Activated T-cell treated with anti-CD3 and anti-CD28 coated beads for 48 hours (primary cell): ENCODE measurements around the gene USP37.

Source experiments
- DNase-seq: peaks from one replicate; pipeline ENCODE4 v3.0.0-alpha.2; 2020; ENCODE audit warnings: low read depth

Gene USP37

DNA sequence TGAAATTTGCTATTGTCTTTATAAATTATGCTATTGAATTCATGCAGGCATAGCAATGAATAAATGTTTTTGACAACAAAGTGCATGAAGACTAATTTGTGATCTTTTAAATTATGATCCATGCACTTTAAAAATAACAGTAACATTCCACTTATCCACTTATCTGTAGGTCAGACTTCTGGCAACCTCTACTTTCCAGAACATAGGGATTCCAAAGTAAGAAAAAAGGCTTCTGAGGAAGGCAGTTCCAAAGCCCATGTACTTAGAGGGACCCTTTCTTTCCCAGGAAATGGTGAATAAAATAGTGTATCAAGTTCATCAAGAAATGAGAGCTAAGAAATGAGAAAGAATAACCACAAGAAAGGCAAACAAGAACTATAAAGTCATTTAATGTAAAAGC, 90.9 kb downstream of the USP37 start:
- no peak for DNase-seq

- DNase-seq: no peak
Measured at GRCh38 chr2:218476676-218477075, 91.5 kb downstream of the USP37 start.

DNA sequence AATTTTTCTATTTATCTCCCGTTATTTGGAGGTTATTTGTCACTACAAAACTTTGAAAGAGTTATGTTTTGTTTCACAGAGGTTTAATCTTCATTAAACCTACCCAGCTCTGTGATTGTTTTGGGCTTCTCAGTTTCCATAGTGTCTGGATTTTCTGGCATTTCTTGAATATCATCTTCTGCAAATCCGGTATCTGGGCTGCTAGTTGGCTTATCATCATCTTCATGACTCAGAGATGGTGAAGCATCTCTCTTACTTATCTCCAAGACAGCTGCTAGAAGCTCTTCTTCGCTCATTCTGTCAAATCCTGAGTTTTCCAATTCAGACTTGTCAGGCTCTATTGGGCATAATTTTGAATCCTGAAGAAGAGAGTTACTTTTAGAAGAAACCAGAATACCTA, 93.6 kb downstream of the USP37 start:
- DNase-seq: no peak

DNA sequence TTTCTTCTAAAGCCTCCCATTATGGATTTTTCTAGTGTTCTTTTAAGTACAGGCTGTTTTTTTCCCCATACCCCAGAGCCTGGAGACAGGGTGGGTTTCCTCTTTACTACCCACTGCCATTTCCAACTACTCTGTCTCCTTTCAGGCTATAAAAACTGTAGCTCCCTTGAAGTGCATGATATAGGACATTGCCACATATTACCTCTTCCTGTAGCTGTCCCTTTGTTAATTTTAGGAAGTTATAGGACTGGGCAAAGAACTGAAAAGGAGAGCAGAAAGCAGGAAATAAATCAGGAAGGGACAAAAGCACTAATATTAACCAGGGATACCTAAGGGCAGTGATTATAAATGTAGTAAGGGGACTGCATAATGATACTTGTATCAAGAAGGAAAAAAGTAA, 95.2 kb downstream of the USP37 start:
- no peak for DNase-seq

GRCh38 chr2:218471982-218472381, 96.2 kb downstream of the USP37 start:
- DNase-seq: no peak

- DNase-seq: no peak
Measured at GRCh38 chr2:218471036-218471435, 97.1 kb downstream of the USP37 start.

DNA sequence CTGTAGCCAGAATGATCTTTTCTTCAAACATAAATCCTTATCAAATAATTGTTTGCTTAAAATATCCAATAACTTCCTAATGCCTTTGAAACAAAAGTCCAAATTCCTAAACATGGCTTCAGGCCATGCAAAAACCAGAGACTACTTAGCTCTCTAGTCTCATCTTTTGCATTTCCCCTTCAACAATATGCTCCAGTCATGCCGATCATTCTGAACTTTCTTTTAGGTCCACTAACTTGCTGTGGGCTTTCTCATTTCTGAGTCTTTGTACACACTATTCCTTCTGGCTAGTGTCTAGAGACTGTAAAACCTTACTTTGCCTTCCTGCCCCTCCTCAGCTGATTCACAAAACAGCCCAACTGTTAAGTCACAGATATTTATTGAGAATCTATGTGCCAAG, 97.7 kb downstream of the USP37 start:
- no peak for DNase-seq

DNA sequence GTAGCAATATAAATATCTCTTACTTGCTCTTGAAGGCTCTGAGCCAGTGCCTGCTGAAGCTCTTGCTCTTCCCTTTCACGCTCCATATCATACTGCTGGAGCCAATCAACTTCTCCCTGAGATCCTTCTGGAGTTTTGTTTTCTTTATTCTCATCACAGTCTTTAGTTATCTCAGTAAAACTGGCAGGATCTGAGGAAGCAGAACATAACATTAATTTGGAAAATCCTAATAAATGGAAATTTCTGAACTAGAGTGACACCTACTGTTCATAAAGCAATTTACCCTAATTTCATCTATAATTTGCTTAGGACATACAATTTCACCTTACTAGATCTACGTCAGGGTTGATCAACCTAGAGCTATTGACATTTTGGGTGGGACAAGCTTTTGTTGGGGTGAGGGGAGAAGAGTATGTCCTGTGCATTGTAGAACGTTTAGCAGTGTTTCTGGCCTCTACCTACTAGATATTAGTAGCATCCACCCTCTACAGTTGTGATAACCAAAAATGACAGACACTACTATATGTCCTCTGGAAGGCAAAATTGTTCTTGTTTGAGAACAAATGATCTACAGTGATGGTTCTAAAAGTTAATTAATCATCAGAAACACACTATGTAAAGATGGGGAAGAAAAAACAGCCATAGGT, 102.0 kb downstream of the USP37 start:
- DNase-seq: no peak

- DNase-seq: no peak
Measured at GRCh38 chr2:218458598-218458997, 109.6 kb downstream of the USP37 start.

DNA sequence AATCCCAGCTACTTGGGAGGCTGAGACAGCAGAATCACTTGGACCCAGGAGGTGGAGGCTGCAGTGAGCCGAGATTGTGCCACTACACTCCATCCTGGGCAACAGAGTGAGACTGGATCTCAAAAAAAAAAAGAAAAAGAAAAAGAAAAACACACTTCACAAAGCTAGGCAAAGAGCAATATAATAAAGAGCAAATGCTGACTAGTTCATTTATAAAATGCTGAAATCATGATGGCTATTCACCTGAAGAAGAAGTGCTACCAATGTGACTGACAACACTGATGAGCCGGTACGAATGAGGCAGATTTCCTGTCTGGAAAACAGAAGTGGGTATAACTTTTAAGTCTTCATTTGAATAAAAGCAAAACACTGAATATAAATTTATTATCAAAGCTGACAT, 111.3 kb downstream of the USP37 start:
- no peak for DNase-seq

DNA sequence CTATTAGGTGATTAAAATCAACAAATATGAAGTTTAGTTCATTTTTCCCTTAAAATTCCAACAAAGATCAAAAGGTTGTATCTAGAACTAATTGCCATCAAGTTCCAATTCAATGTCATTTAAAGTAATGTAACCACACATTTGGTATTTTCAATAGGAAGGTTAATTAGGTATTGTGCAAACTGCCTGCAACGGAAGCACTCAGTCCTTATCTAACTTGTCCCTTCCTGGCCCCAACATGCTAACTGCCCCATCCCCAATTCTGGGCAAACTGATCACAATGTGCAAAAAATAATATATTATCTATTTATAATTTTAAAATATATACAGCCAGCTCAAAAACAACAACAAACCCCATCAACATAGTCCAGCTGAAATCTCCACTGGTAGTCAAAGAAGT, 116.1 kb downstream of the USP37 start:
- DNase-seq: no peak

GRCh38 chr2:218448934-218449333, 119.2 kb downstream of the USP37 start:
- no peak for DNase-seq

DNA sequence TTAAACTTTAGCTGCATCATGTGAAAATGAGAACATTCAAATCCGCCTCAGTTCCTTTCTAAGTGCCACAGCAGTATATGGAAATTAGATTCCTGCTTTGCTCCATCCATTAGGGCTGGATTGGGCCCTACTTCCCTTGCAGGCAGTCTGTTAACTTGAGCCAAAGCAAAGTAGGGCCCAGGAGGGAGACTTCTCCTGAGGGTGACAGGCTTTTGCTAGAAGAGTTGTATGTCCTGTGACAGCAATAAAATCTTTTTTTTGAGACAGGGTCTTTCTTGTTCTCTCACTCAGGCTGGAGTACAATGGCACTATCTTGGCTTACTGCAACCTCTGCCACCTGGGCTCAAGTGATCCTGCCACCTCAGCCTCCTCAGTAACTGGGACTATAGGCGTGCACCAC, 121.1 kb downstream of the USP37 start:
- no peak for DNase-seq

DNA sequence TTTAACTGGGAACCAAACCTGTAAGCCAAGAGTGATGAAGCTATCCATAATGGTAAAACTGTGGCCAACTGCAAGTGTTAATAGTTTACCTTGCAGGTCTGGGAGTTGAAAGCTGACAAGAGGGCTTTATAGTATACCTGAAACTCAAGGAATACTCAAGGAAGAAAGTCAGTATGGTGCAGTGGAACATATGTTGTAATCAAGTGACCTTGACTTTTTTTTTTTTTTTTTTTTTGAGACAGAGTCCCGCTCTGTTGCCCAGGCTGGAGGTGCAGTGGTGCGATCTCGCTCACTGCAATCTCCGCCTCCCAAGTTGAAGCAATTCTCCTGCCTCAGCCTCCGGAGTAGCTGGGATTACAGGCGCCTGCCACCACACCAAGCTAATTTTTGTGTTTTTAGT, 121.6 kb downstream of the USP37 start:
- DNase-seq: no peak

GRCh38 chr2:218445602-218446001, 122.5 kb downstream of the USP37 start:
- DNase-seq: no peak

GRCh38 chr2:218444692-218445357, 123.3 kb downstream of the USP37 start:
- DNase-seq: no peak

DNA sequence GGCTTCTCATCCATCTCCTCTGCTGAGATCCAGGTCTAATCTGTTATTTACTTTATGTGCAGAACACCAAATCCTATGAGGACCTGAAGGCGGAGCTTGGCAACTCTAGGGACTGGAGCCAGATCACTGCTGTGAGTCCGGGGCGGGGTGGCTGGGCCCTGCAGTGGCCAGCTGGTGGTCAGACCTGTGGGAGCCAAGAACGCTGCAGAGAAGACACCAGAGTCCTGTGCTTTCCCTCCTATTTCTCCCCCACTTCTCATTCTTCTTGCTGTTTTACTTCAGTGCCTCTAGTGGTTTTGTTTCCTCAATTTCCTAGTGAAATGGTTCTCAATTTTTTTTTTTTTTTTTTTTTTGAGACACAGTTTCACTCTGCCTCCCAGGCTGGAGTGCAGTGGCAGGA, 129.6 kb downstream of the USP37 start:
- DNase-seq: no peak

DNA sequence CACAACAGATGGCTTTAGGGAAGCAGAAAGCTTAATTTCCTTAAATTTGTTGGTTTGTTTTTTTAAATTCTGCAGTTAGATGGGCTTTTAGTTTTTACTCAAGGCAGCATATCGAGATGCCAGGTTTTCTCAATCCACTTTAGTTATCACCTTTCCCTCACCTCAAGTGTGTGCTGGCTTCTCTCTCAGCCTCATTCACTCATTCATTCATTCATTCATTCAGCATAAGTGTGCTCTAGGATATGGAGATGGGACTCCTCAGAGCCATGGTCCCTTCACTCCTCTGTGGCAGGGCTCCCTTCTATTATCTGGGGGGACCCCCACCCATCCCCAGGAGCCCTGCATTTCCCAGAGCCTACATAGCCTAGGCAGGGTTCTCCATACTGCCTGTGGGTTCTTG, 130.2 kb downstream of the USP37 start:
- DNase-seq: no peak

- DNase-seq: no peak
Measured at GRCh38 chr2:218436992-218437391, 131.2 kb downstream of the USP37 start.

DNA sequence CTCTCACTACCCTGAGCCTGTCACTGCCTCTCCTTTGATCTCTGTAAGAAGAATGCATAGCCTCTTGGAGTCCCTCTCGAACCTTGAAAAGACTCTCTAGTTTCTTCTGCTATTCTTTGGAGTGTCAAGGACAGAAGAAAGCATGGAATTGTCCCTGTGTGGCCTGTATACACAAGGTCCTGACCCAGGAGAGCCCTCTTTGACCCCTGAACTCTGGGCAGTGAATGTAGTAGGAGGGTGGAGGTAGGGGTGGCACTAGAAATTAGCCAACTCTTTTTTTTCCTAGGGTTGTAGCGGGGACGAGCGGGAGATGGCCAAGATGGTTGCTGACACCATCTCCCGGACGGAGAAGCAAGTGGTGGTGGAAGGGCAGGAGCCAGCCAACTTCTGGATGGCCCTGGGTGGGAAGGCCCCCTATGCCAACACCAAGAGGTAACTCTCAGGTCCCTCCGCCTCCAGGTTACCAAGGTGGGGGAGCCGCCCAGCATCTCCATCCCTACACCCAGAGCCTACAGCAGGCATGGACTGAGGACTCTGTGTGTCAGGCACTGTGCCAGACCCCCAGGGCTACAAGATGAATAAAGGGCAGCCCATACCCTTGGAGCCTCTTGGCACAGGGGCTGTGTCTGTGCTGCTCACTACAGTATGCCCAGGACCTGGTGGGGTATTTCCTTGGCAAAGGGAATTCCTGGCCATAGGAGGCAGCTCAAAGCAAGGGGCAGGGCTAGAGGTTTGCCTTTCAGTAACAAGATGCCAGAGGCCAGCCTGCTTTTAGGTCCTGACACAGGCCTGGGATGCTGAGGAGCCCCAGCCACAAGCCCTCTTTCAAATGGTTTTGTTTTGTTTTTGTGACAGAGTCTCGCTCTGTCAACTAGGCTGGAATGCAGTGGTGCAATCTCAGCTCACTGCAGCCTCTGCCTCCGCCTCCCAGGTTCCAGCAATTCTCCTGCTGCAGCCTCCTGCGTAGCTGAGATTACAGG, 132.9 kb downstream of the USP37 start:
- DNase-seq: no peak

GRCh38 chr2:218434456-218434855, 133.7 kb downstream of the USP37 start:
- no peak for DNase-seq

DNA sequence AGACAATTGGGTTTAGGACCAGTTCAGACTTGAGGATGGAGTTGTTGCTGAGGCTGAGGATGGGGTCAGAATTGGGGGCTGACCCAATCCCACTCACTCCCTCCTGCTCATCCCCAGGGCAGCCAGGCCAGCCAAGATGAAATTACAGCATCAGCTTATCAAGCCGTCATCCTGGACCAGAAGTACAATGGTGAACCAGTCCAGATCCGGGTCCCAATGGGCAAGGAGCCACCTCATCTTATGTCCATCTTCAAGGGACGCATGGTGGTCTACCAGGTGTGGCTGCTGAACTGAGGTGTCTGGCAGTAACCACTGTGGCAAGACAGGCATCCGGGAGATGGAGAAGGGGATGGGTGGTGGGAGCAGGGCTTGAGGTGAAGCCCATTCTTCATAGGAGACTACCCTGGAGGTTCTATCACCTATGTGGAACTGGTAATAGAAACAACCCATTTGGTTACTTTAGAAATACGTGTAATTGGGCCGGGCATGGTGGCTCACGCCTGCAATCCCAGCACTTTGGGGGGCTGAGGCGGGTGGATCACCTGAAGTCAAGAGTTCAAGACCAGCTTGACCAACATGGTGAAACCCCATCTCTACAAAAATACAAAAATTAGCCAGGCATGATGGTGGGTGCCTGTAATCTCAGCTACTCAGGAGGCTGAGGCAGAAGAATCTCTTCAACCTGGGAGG, 135.3 kb downstream of the USP37 start:
- DNase-seq: no peak
